Activated effector memory CD4-positive, alpha-beta T cell treated with anti-CD3 and anti-CD28 coated beads, Interleukin-2, amount 50 U/mL, for 16 hours (primary cell): Measurements from ENCODE around the gene GLIPR2.

ENCODE experiments used
- DNase-seq: peaks from one replicate; pipeline ENCODE4 v3.0.0-alpha.2; 2020

Gene GLIPR2

DNA sequence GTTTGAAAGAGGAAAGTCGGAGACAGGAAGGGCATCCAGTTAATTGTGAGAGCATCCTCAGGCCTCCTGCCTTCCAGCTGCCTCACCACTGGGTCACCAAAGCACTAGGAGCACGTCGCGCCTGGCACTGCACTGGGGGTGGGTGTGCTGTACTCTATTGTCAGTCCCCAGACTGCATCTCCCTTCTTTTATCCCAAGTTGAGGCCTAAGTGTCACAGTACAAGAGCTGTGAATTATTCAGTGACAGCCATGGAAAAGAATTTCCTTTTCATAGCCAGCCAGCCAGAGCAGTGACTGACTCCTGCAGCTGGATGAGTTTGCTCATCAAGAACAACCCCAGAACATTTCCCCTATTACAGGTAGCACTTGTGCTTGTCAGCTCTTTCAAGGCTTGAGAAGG is 70.5 kb downstream of the GLIPR2 start:
- DNase-seq = no peak

DNA sequence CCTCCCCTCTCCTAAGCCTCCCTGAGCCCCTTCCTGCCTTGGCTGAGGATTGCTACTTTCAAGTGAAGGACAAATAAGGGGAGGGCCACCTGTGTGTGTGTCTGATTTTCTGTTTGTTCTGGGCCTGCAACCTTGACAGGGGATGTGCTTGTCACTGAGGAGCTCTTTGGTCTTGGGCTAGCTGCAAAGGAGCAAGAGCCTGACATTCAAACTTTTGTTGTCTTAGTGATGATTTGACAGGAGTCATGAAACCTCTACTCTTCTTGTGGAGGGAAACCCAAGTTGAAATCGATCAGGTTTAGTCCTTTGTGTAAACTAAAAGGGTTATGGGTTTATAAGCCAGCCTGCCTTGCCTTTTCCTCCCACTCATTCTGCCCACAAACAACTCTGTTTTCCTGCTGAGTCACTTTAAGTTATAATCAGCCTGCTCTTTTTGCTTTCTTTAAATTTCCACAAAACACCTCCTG is 71.0 kb downstream of the GLIPR2 start:
- DNase-seq = no peak

DNA sequence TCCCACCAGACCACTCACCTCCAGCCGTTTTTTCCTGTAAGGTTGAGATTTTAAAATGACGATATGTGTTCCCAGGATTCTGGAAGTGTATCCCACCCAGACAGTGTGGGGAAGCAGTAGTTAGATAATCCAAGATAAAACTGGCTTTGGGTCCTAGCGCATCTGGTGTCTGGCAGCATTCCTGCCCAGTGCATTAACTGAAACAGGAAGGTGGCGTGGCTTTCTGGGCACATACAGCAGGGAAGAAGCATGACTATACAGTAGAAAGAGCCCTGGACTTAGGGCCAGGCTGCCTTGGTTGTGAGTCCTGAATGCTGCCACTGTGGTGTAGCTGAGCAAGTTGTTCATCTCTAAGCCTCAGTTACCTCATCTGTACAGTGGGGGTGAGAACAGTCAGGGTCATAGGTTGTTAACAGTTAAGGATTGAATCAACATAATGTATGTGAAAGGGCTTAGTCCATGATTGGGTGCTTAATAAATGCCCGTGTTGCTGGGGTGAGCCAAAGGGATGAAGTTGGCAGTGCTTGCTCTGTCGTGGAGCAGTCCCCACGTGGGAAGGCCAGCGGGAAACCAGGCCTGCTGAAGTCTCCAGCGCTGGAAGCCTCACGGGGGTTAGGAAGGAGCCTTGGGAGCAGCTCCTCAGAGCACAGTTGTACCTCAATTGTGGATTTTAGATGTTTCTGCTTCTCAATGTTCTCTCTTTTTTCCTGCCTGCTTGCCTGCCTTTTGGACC is 72.2 kb downstream of the GLIPR2 start:
- no peak for DNase-seq

DNA sequence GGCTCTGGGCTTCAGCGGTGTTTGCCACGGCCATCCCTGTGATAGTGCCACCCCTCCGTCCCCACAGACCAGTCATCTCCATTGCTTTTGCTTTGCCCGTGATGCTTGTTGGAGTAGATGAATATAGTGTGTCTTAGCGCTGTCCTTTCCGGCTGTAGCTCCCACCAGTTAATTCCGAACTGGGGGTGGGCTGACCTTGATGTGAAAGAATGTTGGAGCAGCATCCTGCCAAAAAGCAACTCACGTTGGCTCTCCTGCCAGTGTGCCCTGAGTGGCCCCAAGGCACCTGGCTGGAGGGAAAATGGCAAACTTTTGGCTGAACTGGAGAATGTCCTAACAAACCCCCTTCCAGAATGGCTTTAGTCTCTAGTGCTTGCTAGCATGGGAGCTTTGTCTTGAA is 74.2 kb downstream of the GLIPR2 start:
- no peak for DNase-seq

DNA sequence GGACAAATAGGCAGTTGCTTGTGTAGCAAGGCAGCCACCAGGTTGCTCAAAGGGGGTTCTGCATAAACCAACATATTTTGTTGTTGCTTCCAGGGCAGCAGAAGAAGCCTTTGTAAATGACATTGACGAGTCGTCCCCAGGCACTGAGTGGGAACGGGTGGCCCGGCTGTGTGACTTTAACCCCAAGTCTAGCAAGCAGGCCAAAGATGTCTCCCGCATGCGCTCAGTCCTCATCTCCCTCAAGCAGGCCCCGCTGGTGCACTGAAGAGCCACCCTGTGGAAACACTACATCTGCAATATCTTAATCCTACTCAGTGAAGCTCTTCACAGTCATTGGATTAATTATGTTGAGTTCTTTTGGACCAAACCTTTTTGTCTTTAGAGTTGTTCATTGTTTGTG is 75.0 kb downstream of the GLIPR2 start:
- DNase-seq = no peak

DNA sequence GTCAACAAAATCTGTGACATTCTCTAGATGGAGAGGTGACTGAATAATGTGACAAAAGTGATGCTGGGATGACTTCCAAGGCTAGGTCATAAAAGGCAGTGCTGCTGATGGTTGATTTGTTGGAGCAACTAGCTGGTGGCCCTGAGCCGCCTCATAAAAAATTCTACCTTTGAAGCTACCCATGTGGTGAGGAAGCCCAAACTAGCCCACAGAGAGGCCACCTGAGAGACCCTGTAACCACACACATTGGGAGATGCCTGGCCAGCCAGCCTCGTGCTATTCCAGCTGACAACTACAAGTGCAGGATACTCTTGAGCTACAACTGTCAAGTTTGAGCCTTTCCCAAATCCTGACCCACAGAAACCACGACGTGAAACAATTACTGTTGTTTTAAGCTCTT is 76.9 kb downstream of the GLIPR2 start:
- DNase-seq = no peak
